Ovary (tissue), 9 donors: ENCODE results near the gene MIXL1. TPM values are rescaled to one million over a fixed set of nuclear protein-coding genes. Genes with fewer than 3 reads are reported as not detected.

Source experiments
- DNase-seq, 5 donors: peaks; one replicate each; pipeline ENCODE4 v3.0.0-alpha.2; 2019 to 2020
- H3K27ac ChIP-seq, 2 donors: fragments of 200-600 bp; one replicate each; pipeline versions ENCODE4 v1.5.1 to v1.8.0; 2019 to 2022
- H3K27me3 ChIP-seq: fragments of 200-600 bp; one replicate; pipeline ENCODE4 v1.8.0; 2022
- H3K36me3 ChIP-seq: fragments of 200-600 bp; sonication (generic); one replicate; pipeline ENCODE4 v1.5.1; 2019
- H3K4me1 ChIP-seq: one replicate; pipeline ENCODE4 v1.8.1; 2013; ENCODE audit warnings: mild to moderate bottlenecking, moderate library complexity; ENCODE audit not compliant: insufficient read depth
- H3K4me3 ChIP-seq: fragments of 200-600 bp; sonication (generic); one replicate; pipeline ENCODE4 v1.5.1; 2017
- H3K9me3 ChIP-seq, 2 donors: fragments of 200-600 bp in 1 of 2; sonication (generic) in 1 of 2; one replicate each; pipeline versions ENCODE4 v1.5.1 to v1.8.1; 2013 to 2019; ENCODE audit warnings: mild to moderate bottlenecking in 1 of 2, moderate library complexity in 1 of 2
- CTCF ChIP-seq, 3 donors: fragments of 450-650 bp in 2 of 3; fragments of 200-600 bp in 1 of 3; IDR thresholded peaks; one replicate each; pipeline versions ENCODE4 v1.5.1 to v1.8.0; 2016 to 2022; ENCODE audit warnings: antibody characterized with exemption in 3 of 3, mild to moderate bottlenecking in 1 of 3
- EP300 ChIP-seq: sonication (generic); formaldehyde crosslinking; IDR thresholded peaks from one replicate; pipeline ENCODE4 v1.6.1; 2017; ENCODE audit warnings: antibody characterized with exemption
- POLR2A ChIP-seq: fragments of 450-650 bp; IDR thresholded peaks from one replicate; pipeline ENCODE4 v1.6.1; 2017; ENCODE audit warnings: antibody characterized with exemption, mild to moderate bottlenecking, moderate library complexity
- WGBS, 3 donors: extraction: QIAGEN DNeasy Blood & Tissue Kit in 1 of 3; methylation state at CpG; one replicate each; pipeline versions ENCODE4 v1.1.5 to v1.1.7; 2013 to 2017; 5-methylcytosine and 5-hydroxymethylcytosine counted together
- intact Hi-C, 4 donors: fragments of 100-400 bp; cut with DNase I; formaldehyde crosslinking; loops; one replicate each; pipeline versions ENCODE4 v1.11.0 to v1.15.1; 2022 to 2023
- polyA plus RNA-seq, 2 donors: library from polyadenylated mRNA; stranded (reverse); fragments of 200-250 nt in 1 of 2; fragments of 350-450 nt in 1 of 2; fragmentation: Illumina TruSeq in 1 of 2; extraction: RNeasy Lipid Tissue Mini Kit (QIAGEN cat#74804) in 1 of 2; gene quantifications; one replicate each; pipeline ENCODE4 v1.2.3, GENCODE V29; 2013 to 2014
- total RNA-seq, 7 donors: library from RNA; depleted of rRNA in 2 of 7; stranded (reverse); fragments of >200 nt in 2 of 7; fragmentation: NEBNext Ultra II Directional in 3 of 7; extraction: Animal tissue kit (Norgen Biotek cat#: 25700) in 3 of 7; gene quantifications; one replicate each; pipeline versions ENCODE4 v1.1.0 to v1.2.4, GENCODE V29; 2016 to 2023
- donor health status: DM: no; HTN: no; CAD: no; lungs with moderate emphysema.
- donor health status: DM: no; HTN: no; CAD: no.
- donor health status: Bipolar disorder and iron deficiency.
- donor health status: DM: yes; HTN: yes; CAD: no.
- donor health status: DM: no; HTN: no; CAD: no.
- donor health status: DM: yes; HTN: yes; CAD: no.

The MIXL1 gene
- total and polyA plus RNA-seq, 9 donors = 0.15 to 0.78 (median 0.34) TPM; not detected in 2

DNA sequence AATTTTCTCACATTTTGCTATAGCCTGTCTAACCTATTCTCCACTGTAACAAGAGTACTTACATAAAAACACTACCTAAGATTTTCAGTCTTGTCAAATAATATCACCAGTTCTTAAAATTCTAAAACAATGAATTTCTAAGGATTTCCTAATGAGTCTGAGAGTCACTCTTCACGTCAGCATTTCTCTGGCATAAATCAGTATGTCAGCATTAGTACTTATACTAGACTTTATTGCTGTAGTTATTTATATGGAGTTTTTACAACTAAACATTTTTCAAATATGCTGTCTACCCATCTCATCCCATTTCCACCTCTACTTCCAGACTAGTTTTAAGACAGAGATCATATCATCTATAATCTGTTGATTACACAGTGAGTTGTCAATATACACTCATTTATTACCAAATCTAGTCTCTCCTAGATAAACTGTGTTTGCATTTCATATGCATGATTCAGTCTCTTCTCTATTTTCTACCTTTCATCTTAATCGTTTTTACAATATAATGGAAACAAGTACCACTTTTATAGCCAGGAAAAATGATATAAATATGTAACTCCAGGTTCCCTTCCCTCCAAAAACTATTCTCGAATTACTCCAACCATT, 52.7 kb downstream of the MIXL1 start:
- no peaks in the 10 kb centered on the region for H3K27me3 ChIP-seq
- TF ChIP-seq CTCF (IDR thresholded peaks at IDR 0.05) = no peak
- TF ChIP-seq POLR2A = no peak
- TF ChIP-seq EP300 = no peak
- 74 to 82% (median 78%) methylated on average over 3 of the region's 3 CpGs for WGBS, 3 donors
- no peak for DNase-seq
- no peaks in the 10 kb centered on the region for H3K4me1 ChIP-seq
- intact Hi-C loops = no loop called here
- no peak overlapping the region for H3K4me3 ChIP-seq
- H3K9me3 ChIP-seq = no peaks in the 10 kb centered on the region
- no peaks in the 10 kb centered on the region for H3K36me3 ChIP-seq
- H3K27ac ChIP-seq = no peak overlapping the region

Other genes starting within 250 kb of the MIXL1 start
- 10 to 100 TPM; 16.0 to 24.4 (median 18.3) TPM for gene SDE2, start 224.3 kb upstream of the MIXL1 start, total RNA-seq
- gene SDE2, start 224.3 kb upstream of the MIXL1 start, polyA plus RNA-seq = 10 to 100 TPM; 13.1 to 13.2 TPM
- gene H3-3A, start 160.9 kb upstream of the MIXL1 start, total RNA-seq = 100 to 1,000 TPM; 266 to 526 (median 420) TPM
- 100 to 1,000 TPM; 500 to 590 TPM for gene H3-3A, start 160.9 kb upstream of the MIXL1 start, polyA plus RNA-seq
- gene ACBD3, start 36.9 kb upstream of the MIXL1 start, total RNA-seq = 10 to 100 TPM; 28.1 to 45.9 (median 35.9) TPM
- gene ACBD3, start 36.9 kb upstream of the MIXL1 start, polyA plus RNA-seq = 10 to 100 TPM; 17.6 to 26.1 TPM
- 1 to 10 TPM; 3.7 to 8.6 (median 4.9) TPM for gene LIN9, start 85.5 kb downstream of the MIXL1 start, total RNA-seq
- 1 to 10 TPM; 3.1 to 4.3 TPM for gene LIN9, start 85.5 kb downstream of the MIXL1 start, polyA plus RNA-seq
- gene PARP1, start 184.4 kb downstream of the MIXL1 start, total RNA-seq = 10 to 100 TPM; 35.9 to 71.4 (median 63.1) TPM
- 10 to 100 TPM; 24.7 to 74.6 TPM for gene PARP1, start 184.4 kb downstream of the MIXL1 start, polyA plus RNA-seq